Measurements from ENCODE around the gene SSNA1.

The SSNA1 gene

GRCh38 chr9:137223078-137223970 is 34.8 kb downstream of the SSNA1 start:
- DNase-seq = peak; percentile 99

GRCh38 chr9:137224830-137225694 is 36.6 kb downstream of the SSNA1 start, which contains the start of gene CYSRT1:
Gene CYSRT1, plus strand, starts transcription at chr9:137225174. Its CDS starts 448 bp downstream, at chr9:137225622.
- no peak for DNase-seq

- no peak for DNase-seq
Measured at GRCh38 chr9:137225699-137226331, 37.3 kb downstream of the SSNA1 start.

- no peak for DNase-seq
Measured at GRCh38 chr9:137226338-137227053, 38.0 kb downstream of the SSNA1 start.

- DNase-seq = peak; percentile 57
Measured at GRCh38 chr9:137227054-137227852, 38.8 kb downstream of the SSNA1 start, which contains the start of gene RNF224. Gene RNF224, plus strand, starts transcription at chr9:137227502. Its CDS starts 834 bp downstream, at chr9:137228336.

GRCh38 chr9:137227853-137228505 is 39.5 kb downstream of the SSNA1 start:
- DNase-seq = no peak

GRCh38 chr9:137228506-137228967 is 40.1 kb downstream of the SSNA1 start:
- DNase-seq = no peak

- DNase-seq = no peak
Measured at GRCh38 chr9:137228968-137229896, 40.8 kb downstream of the SSNA1 start.

- DNase-seq = no peak
Measured at GRCh38 chr9:137229903-137230704, 41.6 kb downstream of the SSNA1 start.

GRCh38 chr9:137230705-137231371 is 42.4 kb downstream of the SSNA1 start, which contains the start of gene SLC34A3:
Gene SLC34A3, plus strand, starts transcription at chr9:137230901. Its CDS starts 802 bp downstream, at chr9:137231703.
- no peak for DNase-seq

- no peak for DNase-seq
Measured at GRCh38 chr9:137231372-137232039, 43.0 kb downstream of the SSNA1 start.

GRCh38 chr9:137232101-137232500 is 43.6 kb downstream of the SSNA1 start:
- DNase-seq = no peak

- no peak for DNase-seq
Measured at GRCh38 chr9:137232510-137232909, 44.0 kb downstream of the SSNA1 start.

- DNase-seq = no peak
Measured at GRCh38 chr9:137233143-137233980, 44.9 kb downstream of the SSNA1 start.

GRCh38 chr9:137234055-137234697 is 45.7 kb downstream of the SSNA1 start:
- no peak for DNase-seq
